ENCODE measurements around the gene TMEM190.

Gene TMEM190

DNA sequence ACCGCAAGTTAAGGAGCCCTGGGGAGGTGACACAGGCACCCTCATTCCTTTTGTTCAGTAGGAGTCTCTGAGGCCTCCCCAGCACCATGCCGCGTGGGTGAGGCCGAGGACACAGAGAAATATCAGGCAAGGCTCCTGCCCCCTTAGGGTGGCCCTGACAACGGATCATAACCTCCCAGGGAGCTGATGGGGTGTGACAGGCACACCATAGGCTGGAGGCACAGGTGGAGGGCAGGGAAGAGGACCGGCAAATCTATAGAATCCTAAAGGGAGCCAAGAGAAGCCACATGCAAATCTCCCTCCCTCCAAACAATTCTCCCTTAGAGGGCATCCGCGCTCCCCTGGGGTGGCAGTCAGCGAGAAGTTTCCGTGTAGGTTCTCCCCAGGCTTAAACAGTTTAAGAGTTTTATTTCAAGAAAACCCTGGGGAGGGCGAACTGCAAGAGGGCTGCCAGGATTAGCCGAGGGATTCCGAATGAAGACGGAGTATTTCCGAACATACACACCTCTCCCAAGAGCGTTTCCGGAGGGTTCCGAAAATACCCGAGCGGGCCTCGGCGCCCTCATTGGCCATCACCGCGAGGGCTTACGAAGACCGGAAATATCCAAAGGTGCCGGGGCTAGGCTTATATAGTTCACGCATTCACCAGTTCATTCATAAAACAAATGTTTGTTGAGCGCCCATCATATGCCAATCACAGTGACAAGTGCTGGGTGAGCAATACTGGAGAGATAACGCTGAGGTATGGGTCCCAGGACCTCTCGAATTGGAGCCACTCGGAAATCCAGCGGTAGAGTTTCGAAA, 8.5 kb downstream of the TMEM190 start (continued):
- TF ChIP-seq, protein P1, sequence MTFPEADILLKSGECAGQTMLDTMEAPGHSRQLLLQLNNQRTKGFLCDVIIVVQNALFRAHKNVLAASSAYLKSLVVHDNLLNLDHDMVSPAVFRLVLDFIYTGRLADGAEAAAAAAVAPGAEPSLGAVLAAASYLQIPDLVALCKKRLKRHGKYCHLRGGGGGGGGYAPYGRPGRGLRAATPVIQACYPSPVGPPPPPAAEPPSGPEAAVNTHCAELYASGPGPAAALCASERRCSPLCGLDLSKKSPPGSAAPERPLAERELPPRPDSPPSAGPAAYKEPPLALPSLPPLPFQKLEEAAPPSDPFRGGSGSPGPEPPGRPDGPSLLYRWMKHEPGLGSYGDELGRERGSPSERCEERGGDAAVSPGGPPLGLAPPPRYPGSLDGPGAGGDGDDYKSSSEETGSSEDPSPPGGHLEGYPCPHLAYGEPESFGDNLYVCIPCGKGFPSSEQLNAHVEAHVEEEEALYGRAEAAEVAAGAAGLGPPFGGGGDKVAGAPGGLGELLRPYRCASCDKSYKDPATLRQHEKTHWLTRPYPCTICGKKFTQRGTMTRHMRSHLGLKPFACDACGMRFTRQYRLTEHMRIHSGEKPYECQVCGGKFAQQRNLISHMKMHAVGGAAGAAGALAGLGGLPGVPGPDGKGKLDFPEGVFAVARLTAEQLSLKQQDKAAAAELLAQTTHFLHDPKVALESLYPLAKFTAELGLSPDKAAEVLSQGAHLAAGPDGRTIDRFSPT (tag by site-specific recombination; IDR thresholded peaks at IDR 0.05), result peak; percentile 65; the same call in 1 of the 2 replicates
- TF ChIP-seq SCRT2 (tag by site-specific recombination; IDR thresholded peaks at IDR 0.05) (peak; percentile 45; the same call in 1 of the 2 replicates), GFI1B (tag by site-specific recombination; IDR thresholded peaks at IDR 0.05) (no peak), ZNF792 (tag by site-specific recombination; IDR thresholded peaks at IDR 0.05) (no peak), ZBTB20 (tag by site-specific recombination; IDR thresholded peaks at IDR 0.05) (0 out of 2 replicates have a peak, but pooled peaks have one; percentile 27), KLF16 (tag by site-specific recombination; IDR thresholded peaks at IDR 0.05) (no peak), HOXC10 (CRISPR knock-in tag; IDR thresholded peaks at IDR 0.05) (no peak), ZSCAN23 (tag by site-specific recombination; IDR thresholded peaks at IDR 0.05) (no peak), HOXD13 (CRISPR knock-in tag; IDR thresholded peaks at IDR 0.05; ENCODE audit: borderline replicate concordance) (no peak), HOXA7 (CRISPR knock-in tag; IDR thresholded peaks at IDR 0.05; ENCODE audit: borderline replicate concordance) (no peak), ZNF843 (tag by site-specific recombination; IDR thresholded peaks at IDR 0.05) (no peak), ZNF24 (tag by site-specific recombination; IDR thresholded peaks at IDR 0.05) (no peak), ZNF23 (tag by site-specific recombination; IDR thresholded peaks at IDR 0.05; ENCODE audit: borderline replicate concordance) (no peak), ZBTB17 (tag by site-specific recombination; IDR thresholded peaks at IDR 0.05) (peak; percentile 75), ZNF391 (tag by site-specific recombination; IDR thresholded peaks at IDR 0.05; ENCODE audit: borderline replicate concordance, low read depth) (no peak), ZIC2 (tag by site-specific recombination; IDR thresholded peaks at IDR 0.05) (peak; percentile 46), ZNF701 (tag by site-specific recombination; IDR thresholded peaks at IDR 0.05) (no peak), ZNF521 (tag by site-specific recombination; IDR thresholded peaks at IDR 0.05) (no peak)
- TF ChIP-seq, protein P2, sequence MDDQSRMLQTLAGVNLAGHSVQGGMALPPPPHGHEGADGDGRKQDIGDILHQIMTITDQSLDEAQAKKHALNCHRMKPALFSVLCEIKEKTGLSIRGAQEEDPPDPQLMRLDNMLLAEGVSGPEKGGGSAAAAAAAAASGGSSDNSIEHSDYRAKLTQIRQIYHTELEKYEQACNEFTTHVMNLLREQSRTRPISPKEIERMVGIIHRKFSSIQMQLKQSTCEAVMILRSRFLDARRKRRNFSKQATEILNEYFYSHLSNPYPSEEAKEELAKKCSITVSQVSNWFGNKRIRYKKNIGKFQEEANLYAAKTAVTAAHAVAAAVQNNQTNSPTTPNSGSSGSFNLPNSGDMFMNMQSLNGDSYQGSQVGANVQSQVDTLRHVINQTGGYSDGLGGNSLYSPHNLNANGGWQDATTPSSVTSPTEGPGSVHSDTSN (CRISPR knock-in tag; IDR thresholded peaks at IDR 0.05), result no peak
- TF ChIP-seq, protein P3, sequence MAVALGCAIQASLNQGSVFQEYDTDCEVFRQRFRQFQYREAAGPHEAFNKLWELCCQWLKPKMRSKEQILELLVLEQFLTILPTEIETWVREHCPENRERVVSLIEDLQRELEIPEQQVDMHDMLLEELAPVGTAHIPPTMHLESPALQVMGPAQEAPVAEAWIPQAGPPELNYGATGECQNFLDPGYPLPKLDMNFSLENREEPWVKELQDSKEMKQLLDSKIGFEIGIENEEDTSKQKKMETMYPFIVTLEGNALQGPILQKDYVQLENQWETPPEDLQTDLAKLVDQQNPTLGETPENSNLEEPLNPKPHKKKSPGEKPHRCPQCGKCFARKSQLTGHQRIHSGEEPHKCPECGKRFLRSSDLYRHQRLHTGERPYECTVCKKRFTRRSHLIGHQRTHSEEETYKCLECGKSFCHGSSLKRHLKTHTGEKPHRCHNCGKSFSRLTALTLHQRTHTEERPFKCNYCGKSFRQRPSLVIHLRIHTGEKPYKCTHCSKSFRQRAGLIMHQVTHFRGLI (tag by site-specific recombination; IDR thresholded peaks at IDR 0.05), result no peak
- TF ChIP-seq, protein P4, sequence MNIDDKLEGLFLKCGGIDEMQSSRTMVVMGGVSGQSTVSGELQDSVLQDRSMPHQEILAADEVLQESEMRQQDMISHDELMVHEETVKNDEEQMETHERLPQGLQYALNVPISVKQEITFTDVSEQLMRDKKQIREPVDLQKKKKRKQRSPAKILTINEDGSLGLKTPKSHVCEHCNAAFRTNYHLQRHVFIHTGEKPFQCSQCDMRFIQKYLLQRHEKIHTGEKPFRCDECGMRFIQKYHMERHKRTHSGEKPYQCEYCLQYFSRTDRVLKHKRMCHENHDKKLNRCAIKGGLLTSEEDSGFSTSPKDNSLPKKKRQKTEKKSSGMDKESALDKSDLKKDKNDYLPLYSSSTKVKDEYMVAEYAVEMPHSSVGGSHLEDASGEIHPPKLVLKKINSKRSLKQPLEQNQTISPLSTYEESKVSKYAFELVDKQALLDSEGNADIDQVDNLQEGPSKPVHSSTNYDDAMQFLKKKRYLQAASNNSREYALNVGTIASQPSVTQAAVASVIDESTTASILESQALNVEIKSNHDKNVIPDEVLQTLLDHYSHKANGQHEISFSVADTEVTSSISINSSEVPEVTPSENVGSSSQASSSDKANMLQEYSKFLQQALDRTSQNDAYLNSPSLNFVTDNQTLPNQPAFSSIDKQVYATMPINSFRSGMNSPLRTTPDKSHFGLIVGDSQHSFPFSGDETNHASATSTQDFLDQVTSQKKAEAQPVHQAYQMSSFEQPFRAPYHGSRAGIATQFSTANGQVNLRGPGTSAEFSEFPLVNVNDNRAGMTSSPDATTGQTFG (tag by site-specific recombination; IDR thresholded peaks at IDR 0.05; ENCODE audit: borderline replicate concordance), result no peak
- TF ChIP-seq, protein P5, sequence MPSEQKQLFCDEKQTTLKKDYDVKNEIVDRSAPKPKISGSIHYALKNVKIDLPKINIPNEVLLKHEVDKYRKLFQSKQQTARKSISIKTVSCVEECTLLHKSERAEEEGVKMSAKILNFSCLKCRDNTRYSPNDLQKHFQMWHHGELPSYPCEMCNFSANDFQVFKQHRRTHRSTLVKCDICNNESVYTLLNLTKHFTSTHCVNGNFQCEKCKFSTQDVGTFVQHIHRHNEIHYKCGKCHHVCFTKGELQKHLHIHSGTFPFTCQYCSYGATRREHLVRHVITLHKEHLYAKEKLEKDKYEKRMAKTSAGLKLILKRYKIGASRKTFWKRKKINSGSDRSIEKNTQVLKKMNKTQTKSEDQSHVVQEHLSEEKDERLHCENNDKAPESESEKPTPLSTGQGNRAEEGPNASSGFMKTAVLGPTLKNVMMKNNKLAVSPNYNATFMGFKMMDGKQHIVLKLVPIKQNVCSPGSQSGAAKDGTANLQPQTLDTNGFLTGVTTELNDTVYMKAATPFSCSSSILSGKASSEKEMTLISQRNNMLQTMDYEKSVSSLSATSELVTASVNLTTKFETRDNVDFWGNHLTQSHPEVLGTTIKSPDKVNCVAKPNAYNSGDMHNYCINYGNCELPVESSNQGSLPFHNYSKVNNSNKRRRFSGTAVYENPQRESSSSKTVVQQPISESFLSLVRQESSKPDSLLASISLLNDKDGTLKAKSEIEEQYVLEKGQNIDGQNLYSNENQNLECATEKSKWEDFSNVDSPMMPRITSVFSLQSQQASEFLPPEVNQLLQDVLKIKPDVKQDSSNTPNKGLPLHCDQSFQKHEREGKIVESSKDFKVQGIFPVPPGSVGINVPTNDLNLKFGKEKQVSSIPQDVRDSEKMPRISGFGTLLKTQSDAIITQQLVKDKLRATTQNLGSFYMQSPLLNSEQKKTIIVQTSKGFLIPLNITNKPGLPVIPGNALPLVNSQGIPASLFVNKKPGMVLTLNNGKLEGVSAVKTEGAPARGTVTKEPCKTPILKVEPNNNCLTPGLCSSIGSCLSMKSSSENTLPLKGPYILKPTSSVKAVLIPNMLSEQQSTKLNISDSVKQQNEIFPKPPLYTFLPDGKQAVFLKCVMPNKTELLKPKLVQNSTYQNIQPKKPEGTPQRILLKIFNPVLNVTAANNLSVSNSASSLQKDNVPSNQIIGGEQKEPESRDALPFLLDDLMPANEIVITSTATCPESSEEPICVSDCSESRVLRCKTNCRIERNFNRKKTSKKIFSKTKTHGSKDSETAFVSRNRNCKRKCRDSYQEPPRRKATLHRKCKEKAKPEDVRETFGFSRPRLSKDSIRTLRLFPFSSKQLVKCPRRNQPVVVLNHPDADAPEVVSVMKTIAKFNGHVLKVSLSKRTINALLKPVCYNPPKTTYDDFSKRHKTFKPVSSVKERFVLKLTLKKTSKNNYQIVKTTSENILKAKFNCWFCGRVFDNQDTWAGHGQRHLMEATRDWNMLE (tag by site-specific recombination; conservative IDR thresholded peaks at IDR 0.05; ENCODE audit: low read depth), result 0 out of 2 replicates have a peak, but pooled peaks have one; percentile 11

All from HEK293 (cell line).